D721Med (cell line): Measurements from ENCODE around the gene PSMC3IP.

Experiments
- DNase-seq: peaks from one replicate; pipeline ENCODE4 v3.0.0; 2011; ENCODE audit warnings: low spot score; ENCODE audit not compliant: insufficient read length
- FAIRE-seq: peaks from 2 replicates; lab custom pipeline; 2011; peaks lifted over from hg19 to GRCh38; lab: Jason Lieb, UNC
- TF ChIP-seq, protein P1 (sequence below): IDR thresholded peaks from 2 replicates; pipeline ENCODE4 v1.5.1; 2012; ENCODE audit warnings: mild to moderate bottlenecking, control low read depth; ENCODE audit not compliant: insufficient read depth; ENCODE audit errors: missing control alignments

PSMC3IP gene

DNA sequence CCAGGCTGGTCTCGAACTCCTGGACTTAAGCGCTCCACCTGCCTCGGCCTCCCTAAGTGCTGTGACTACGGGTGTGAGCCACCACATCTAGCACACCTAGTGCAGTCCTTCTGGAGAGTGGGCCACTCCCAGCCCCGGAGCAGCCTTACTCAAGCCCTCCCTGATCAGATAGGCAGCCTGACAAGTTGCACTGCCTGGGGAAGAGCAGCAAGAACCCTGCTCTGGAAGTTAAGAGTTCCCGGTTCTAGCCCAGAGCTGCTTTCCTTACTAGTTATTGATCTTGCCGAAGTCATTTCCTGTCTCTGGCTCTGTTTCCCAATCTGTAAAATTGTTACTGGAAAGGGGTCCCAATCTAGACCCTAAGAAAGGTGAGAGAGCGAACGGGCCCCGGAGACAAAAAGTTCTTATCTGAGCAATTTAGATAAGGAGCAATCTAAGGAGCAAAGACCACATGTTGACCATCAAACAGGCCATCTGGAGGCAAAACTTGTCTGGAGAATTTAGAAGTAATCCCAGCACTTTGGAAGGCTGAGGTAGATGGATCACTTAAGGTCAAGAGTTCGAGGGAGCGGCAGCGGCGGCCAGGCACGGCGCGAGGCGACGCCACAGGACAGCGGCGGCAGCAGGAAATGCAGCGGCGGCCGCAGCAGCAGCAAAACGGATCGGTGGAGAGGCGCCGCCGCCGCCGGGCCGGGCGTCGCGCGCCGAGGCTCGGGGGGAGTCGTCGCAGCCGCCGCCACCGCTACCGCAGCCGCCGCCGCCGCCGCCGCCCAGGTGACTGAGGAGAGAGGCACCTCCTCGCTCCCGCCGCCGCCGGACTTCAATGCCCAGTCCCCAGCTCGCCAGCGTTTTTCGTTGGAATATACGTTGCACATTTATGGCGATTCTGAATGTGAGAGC lies 45.8 kb downstream of the PSMC3IP start:
- TF ChIP-seq, protein P1, sequence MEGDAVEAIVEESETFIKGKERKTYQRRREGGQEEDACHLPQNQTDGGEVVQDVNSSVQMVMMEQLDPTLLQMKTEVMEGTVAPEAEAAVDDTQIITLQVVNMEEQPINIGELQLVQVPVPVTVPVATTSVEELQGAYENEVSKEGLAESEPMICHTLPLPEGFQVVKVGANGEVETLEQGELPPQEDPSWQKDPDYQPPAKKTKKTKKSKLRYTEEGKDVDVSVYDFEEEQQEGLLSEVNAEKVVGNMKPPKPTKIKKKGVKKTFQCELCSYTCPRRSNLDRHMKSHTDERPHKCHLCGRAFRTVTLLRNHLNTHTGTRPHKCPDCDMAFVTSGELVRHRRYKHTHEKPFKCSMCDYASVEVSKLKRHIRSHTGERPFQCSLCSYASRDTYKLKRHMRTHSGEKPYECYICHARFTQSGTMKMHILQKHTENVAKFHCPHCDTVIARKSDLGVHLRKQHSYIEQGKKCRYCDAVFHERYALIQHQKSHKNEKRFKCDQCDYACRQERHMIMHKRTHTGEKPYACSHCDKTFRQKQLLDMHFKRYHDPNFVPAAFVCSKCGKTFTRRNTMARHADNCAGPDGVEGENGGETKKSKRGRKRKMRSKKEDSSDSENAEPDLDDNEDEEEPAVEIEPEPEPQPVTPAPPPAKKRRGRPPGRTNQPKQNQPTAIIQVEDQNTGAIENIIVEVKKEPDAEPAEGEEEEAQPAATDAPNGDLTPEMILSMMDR: peak; percentile 25
- DNase-seq: no peak
- no peak for FAIRE-seq

DNA sequence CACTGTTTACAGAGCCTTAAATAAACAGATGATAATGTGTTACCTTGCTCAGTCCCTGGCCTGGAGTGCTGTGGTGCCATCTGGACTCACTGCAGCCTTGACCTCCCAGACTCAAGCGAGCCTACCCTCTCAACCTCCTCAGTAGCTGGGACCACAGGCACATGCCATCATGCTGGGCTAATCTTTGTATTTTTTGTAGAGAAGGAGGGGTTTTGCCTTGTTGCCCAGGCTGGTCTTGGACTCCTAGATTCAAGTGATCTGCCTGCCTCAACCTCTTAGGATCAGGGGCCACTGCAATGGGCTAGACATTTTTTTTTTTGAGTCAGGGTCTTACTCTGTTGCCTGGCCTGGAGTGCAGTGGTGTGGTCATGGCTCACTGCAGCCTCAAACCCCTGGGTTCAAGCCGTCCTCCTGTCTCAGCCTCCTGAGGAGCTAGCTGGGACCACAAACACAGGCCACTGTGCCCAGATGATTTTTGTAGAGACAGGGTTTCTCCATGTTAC lies 46.5 kb downstream of the PSMC3IP start:
- no peak for FAIRE-seq
- no peak for DNase-seq

DNA sequence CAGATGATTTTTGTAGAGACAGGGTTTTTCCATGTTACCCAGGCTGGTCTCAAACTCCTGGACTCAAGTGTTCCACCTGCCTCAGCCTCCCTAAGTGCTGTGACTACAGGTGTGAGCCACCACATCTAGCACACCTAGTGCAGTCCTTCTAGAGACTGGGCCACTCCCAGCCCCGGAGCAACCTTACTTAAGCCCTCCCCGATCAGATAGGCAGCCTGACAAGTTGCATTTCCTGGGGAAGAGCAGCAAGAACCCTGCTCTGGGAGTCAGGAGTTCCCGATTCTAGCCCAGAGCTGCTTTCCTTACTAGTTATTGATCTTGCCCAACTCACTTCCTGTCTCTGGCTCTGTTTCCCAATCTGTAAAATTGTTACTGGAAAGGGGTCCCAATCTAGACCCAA lies 48.5 kb downstream of the PSMC3IP start:
- TF ChIP-seq, protein P1: no peak
- DNase-seq (no peak), FAIRE-seq (no peak)

More for the DNA sequence above, 46.5 kb downstream of the PSMC3IP start:
- TF ChIP-seq, protein P1: no peak

DNA sequence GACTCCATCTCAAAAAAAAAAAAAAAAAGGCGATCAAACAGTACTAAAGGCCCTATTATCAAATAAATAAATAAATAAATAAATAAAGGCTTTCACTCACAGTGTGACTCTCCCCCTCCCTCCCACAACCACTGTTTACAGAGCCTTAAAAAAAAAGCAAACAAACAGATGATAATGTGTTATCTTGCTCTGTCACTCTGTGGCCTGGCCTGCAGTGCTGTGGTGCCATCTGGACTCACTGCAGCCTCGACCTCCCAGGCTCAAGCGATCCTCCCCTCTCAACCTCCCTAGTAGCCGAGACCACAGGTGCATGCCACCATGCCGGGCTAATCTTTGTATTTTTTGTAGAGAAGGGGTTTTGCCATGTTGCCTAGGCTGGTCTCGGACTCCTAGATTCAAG lies 49.6 kb downstream of the PSMC3IP start:
- TF ChIP-seq, protein P1: no peak
- no peak for DNase-seq
- FAIRE-seq: no peak

DNA sequence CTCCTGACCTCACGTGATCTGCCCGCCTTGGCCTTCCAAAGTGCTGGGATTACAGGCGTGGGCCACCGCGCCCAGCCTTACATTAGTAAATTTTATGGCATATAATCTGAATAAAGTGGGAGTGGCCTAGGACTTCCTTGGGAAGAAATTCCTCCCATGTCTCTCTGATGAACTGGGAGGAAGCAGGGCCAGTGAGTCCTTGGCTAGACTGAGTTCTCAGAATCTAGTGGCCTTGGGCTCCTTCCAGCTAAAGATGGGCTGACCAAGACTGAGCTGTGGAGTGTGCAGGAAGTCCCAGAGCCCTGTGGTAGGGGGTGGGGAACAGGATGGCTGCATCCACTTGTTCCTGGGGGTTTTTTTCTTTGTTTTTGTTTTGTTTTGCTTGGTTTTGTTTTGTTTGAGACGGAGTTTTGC lies 51.5 kb downstream of the PSMC3IP start:
- FAIRE-seq: no peak
- TF ChIP-seq, protein P1: no peak
- DNase-seq: no peak

DNA sequence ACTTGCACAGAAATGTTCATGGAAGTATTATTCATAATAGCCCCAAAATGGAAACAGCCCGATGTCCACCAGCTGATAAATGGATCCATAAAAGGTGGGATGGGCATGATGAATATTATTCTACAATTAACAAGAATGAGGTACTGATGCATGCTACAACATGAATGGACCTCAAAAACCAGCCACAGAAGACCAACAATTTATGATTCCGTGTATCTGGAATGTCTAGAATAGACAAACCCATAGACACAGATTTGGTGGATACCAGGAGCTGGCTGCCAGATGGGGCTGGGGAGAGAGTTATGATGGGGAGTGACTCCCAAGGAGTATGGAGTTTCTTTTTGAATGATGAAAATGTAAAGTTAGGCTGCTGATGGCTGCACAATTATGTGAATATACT lies 52.3 kb downstream of the PSMC3IP start:
- TF ChIP-seq, protein P1: no peak

DNA sequence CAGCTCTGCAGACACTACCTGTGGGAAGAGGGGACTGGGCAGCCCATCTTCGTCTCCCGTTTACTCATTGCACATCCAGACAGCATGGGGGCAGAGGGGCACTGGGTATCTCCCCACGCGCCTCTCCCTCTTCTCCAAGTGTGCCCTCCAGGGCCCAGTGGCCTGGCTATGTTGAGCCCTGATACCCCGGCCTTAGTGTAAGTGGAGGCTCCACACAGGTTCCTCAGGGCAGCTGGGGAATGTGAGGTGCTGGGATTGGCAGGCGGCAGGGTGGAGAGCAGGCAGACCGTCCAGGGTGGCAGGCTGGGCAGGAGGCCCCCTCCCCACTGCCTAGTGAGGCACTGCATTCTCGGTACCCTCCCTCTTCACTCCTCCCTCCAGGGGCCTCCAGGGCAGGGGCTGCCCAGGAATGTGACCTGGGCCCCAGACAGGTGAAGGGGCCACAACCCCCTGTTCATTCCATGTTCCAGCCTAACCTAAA lies 54.7 kb downstream of the PSMC3IP start:
- FAIRE-seq: no peak
- TF ChIP-seq, protein P1: no peak
- DNase-seq: no peak

More for the DNA sequence above, 52.3 kb downstream of the PSMC3IP start:
- no peak for FAIRE-seq
- no peak for DNase-seq
